ENCODE data around the gene OMA1. TPM values are rescaled to one million over a fixed set of nuclear protein-coding genes. Genes with fewer than 3 reads are reported as not detected.
A peak's percentile ranks its signal among the peaks of the same experiment; 100 is the strongest.

Gene OMA1
- total and polyA plus RNA-seq, 2 donors (not counting 1 experiment from before 2014, with no cell fraction given): 14.6 to 47.1 TPM

DNA sequence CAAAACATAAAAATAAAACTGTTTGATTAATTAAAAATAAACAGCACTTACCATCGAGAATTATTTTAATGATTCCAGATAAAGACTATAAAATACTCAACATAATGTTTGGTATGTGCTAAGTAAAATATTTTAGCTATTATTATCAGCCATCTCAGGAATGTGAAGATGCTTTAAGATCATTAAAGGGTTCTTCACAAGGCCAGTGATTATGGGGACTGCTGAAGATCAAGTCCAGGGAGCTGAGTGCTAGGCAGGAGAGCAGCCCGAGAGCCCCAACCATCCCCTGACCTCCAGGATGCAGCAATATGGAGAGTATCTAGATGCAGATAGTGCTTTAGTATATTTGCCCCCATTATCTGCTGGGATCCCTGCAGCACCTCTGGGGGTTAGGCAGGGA is 35.1 kb upstream of the OMA1 start:
- Histone ChIP-seq H4K20me1 (ENCODE audit: control insufficient read depth, extremely low read depth, insufficient read depth, low read length) (no peaks in the 10 kb centered on the region), H3K9me3 (ENCODE audit: control insufficient read depth, insufficient read depth, low read depth, low read length) (no peaks in the 10 kb centered on the region), H3K27ac (ENCODE audit: insufficient read depth, low read length) (no peak overlapping the region), H3K79me2 (ENCODE audit: control insufficient read depth, insufficient read depth, low read length) (no peaks in the 10 kb centered on the region), H3K9ac (ENCODE audit: insufficient read depth, low read length) (no peak overlapping the region), H2AFZ (ENCODE audit: low read length) (no peak overlapping the region), H3K27me3 (ENCODE audit: control insufficient read depth, insufficient read depth, low read length) (peaks cover 4% of the 10 kb centered on the region), H3K36me3 (ENCODE audit: control insufficient read depth, insufficient read depth, low read length) (no peaks in the 10 kb centered on the region), H3K4me1 (ENCODE audit: control insufficient read depth, extremely low read depth, insufficient read depth, low read length) (peaks cover 24% of the 10 kb centered on the region), H3K4me3 (replicated peaks in 1 of 4; ENCODE audit: control extremely low read depth in 1 of 4, insufficient read depth in 1 of 4, low read depth in 3 of 4, low read length in 4 of 4) (no peak overlapping the region), H3K4me2 (ENCODE audit: extremely low read depth, insufficient read depth, low read length) (no peak overlapping the region)
- no peak for DNase-seq (ENCODE audit: low read depth in 2 of 2)
- TF ChIP-seq, protein P1, sequence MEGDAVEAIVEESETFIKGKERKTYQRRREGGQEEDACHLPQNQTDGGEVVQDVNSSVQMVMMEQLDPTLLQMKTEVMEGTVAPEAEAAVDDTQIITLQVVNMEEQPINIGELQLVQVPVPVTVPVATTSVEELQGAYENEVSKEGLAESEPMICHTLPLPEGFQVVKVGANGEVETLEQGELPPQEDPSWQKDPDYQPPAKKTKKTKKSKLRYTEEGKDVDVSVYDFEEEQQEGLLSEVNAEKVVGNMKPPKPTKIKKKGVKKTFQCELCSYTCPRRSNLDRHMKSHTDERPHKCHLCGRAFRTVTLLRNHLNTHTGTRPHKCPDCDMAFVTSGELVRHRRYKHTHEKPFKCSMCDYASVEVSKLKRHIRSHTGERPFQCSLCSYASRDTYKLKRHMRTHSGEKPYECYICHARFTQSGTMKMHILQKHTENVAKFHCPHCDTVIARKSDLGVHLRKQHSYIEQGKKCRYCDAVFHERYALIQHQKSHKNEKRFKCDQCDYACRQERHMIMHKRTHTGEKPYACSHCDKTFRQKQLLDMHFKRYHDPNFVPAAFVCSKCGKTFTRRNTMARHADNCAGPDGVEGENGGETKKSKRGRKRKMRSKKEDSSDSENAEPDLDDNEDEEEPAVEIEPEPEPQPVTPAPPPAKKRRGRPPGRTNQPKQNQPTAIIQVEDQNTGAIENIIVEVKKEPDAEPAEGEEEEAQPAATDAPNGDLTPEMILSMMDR (conservative IDR thresholded peaks at IDR 0.05 in 1 of 2, IDR thresholded peaks at IDR 0.05 in 1 of 2; ENCODE audit: low read depth in 1 of 2, low read length in 2 of 2): no peak
- no peak for TF ChIP-seq EZH2 (IDR thresholded peaks at IDR 0.05; ENCODE audit: low read length, missing control alignments)

DNA sequence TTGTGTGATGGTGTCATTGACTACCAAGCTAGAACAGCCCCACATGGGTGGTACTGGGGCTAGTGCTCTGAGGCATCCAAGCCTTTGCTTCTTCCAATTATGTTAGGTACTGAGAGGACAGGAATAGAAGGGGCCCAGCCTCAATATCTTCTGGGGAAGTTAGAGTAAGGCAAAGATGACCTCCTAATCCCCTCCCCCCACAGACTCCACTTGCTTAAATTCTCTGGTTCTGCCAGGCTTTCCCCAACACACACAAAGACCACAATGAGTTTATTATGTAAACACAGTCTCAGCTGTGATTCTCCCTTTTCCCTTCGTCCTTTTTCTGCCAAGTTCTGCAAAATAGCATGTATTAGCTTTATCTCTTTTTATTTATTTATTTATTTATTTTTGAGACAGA is 33.7 kb upstream of the OMA1 start:
- no peak overlapping the region for H3K4me2 ChIP-seq (ENCODE audit: extremely low read depth, insufficient read depth, low read length)
- peaks cover 16% of the 10 kb centered on the region for H3K4me1 ChIP-seq (ENCODE audit: control insufficient read depth, extremely low read depth, insufficient read depth, low read length)
- H3K79me2 ChIP-seq (ENCODE audit: control insufficient read depth, insufficient read depth, low read length): no peaks in the 10 kb centered on the region
- H3K4me3 ChIP-seq (replicated peaks in 1 of 4; ENCODE audit: control extremely low read depth in 1 of 4, insufficient read depth in 1 of 4, low read depth in 3 of 4, low read length in 4 of 4): no peak overlapping the region
- H3K36me3 ChIP-seq (ENCODE audit: control insufficient read depth, insufficient read depth, low read length): no peaks in the 10 kb centered on the region
- no peaks in the 10 kb centered on the region for H4K20me1 ChIP-seq (ENCODE audit: control insufficient read depth, extremely low read depth, insufficient read depth, low read length)
- no peak overlapping the region for H3K9ac ChIP-seq (ENCODE audit: insufficient read depth, low read length)
- peaks cover 15% of the 10 kb centered on the region for H3K27me3 ChIP-seq (ENCODE audit: control insufficient read depth, insufficient read depth, low read length)
- no peak overlapping the region for H2AFZ ChIP-seq (ENCODE audit: low read length)
- H3K27ac ChIP-seq (ENCODE audit: insufficient read depth, low read length): no peak overlapping the region
- no peak for TF ChIP-seq EZH2 (IDR thresholded peaks at IDR 0.05; ENCODE audit: low read length, missing control alignments)
- TF ChIP-seq, protein P1 (conservative IDR thresholded peaks at IDR 0.05 in 1 of 2, IDR thresholded peaks at IDR 0.05 in 1 of 2; ENCODE audit: low read depth in 1 of 2, low read length in 2 of 2): no peak
- H3K9me3 ChIP-seq (ENCODE audit: control insufficient read depth, insufficient read depth, low read depth, low read length): no peaks in the 10 kb centered on the region
- DNase-seq (ENCODE audit: low read depth in 2 of 2): peak in 1 of 2 donors; percentile 51

DNA sequence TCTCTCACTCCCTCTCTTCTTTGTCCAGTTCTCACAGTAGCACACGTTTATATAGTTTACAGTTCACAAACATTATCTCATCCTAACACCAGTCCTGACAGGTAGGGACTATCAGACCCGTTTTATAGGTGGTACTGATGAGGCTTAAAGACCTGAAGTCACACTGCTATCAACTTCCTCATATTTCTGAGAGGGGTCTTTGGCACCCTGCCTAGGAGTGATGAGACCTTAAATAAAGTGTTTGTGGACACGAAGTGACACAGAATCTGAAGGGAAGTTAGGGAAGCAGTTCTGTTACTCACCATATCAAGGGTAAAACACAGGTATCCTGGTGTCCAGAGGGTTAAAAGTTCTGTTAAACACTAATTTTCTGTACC is 31.1 kb upstream of the OMA1 start:
- no peaks in the 10 kb centered on the region for H3K9me3 ChIP-seq (ENCODE audit: control insufficient read depth, insufficient read depth, low read depth, low read length)
- H4K20me1 ChIP-seq (ENCODE audit: control insufficient read depth, extremely low read depth, insufficient read depth, low read length): no peaks in the 10 kb centered on the region
- H2AFZ ChIP-seq (ENCODE audit: low read length): no peak overlapping the region
- H3K79me2 ChIP-seq (ENCODE audit: control insufficient read depth, insufficient read depth, low read length): no peaks in the 10 kb centered on the region
- H3K4me2 ChIP-seq (ENCODE audit: extremely low read depth, insufficient read depth, low read length): no peak overlapping the region
- H3K4me1 ChIP-seq (ENCODE audit: control insufficient read depth, extremely low read depth, insufficient read depth, low read length): no peaks in the 10 kb centered on the region
- H3K9ac ChIP-seq (ENCODE audit: insufficient read depth, low read length): no peak overlapping the region
- H3K4me3 ChIP-seq (replicated peaks in 1 of 4; ENCODE audit: control extremely low read depth in 1 of 4, insufficient read depth in 1 of 4, low read depth in 3 of 4, low read length in 4 of 4): no peak overlapping the region
- no peak overlapping the region for H3K27ac ChIP-seq (ENCODE audit: insufficient read depth, low read length)
- no peaks in the 10 kb centered on the region for H3K36me3 ChIP-seq (ENCODE audit: control insufficient read depth, insufficient read depth, low read length)
- TF ChIP-seq, protein P1 (conservative IDR thresholded peaks at IDR 0.05 in 1 of 2, IDR thresholded peaks at IDR 0.05 in 1 of 2; ENCODE audit: low read depth in 1 of 2, low read length in 2 of 2): no peak
- TF ChIP-seq EZH2 (IDR thresholded peaks at IDR 0.05; ENCODE audit: low read length, missing control alignments): no peak
- peaks cover 25% of the 10 kb centered on the region for H3K27me3 ChIP-seq (ENCODE audit: control insufficient read depth, insufficient read depth, low read length)
- DNase-seq (ENCODE audit: low read depth in 2 of 2): no peak
